ENCODE measurements around the gene SREK1.

The SREK1 gene

GRCh38 chr5:66139318-66139712, 4.8 kb upstream of the SREK1 start:
- H3K9ac ChIP-seq (ENCODE audit: low read length), result no peak overlapping the region
- no peaks in the 10 kb centered on the region for H3K9me3 ChIP-seq (ENCODE audit: low read length)
- peaks cover 5% of the 10 kb centered on the region for H3K4me1 ChIP-seq (ENCODE audit: insufficient read depth, low read length)
- H3K36me3 ChIP-seq (ENCODE audit: insufficient read depth, low read length), result no peaks in the 10 kb centered on the region
- H3K27ac ChIP-seq (ENCODE audit: low read depth, low read length), result no peak overlapping the region
- H3K27me3 ChIP-seq (ENCODE audit: control insufficient read depth in 1 of 2, insufficient read depth in 2 of 2, low read length in 2 of 2), result no peaks in the 10 kb centered on the region
- H3K4me3 ChIP-seq (ENCODE audit: low read depth in 1 of 2, low read length in 2 of 2), result no peak overlapping the region

GRCh38 chr5:66142417-66142816, 1.7 kb upstream of the SREK1 start:
- Histone ChIP-seq H3K4me1 (ENCODE audit: insufficient read depth, low read length) (peaks cover 23% of the 10 kb centered on the region), H3K36me3 (ENCODE audit: insufficient read depth, low read length) (no peaks in the 10 kb centered on the region), H3K9ac (ENCODE audit: low read length) (no peak overlapping the region), H3K27me3 (ENCODE audit: control insufficient read depth in 1 of 2, insufficient read depth in 2 of 2, low read length in 2 of 2) (no peaks in the 10 kb centered on the region), H3K27ac (ENCODE audit: low read depth, low read length) (no peak overlapping the region), H3K4me3 (ENCODE audit: low read depth in 1 of 2, low read length in 2 of 2) (no peak overlapping the region), H3K9me3 (ENCODE audit: low read length) (no peaks in the 10 kb centered on the region)

GRCh38 chr5:66143473-66144073, 527 bp upstream of the SREK1 start:
- peak overlapping the region; percentile 100 for H3K27ac ChIP-seq (ENCODE audit: low read depth, low read length)
- no peaks in the 10 kb centered on the region for H3K9me3 ChIP-seq (ENCODE audit: low read length)
- no peaks in the 10 kb centered on the region for H3K36me3 ChIP-seq (ENCODE audit: insufficient read depth, low read length)
- no peaks in the 10 kb centered on the region for H3K27me3 ChIP-seq (ENCODE audit: control insufficient read depth in 1 of 2, insufficient read depth in 2 of 2, low read length in 2 of 2)
- H3K4me3 ChIP-seq (ENCODE audit: low read depth in 1 of 2, low read length in 2 of 2), result peak overlapping the region; percentile 85 to 97
- H3K4me1 ChIP-seq (ENCODE audit: insufficient read depth, low read length), result peaks cover 31% of the 10 kb centered on the region
- H3K9ac ChIP-seq (ENCODE audit: low read length), result peak overlapping the region; percentile 84

- peak overlapping the region; percentile 85 to 97 for H3K4me3 ChIP-seq (ENCODE audit: low read depth in 1 of 2, low read length in 2 of 2)
- H3K27me3 ChIP-seq (ENCODE audit: control insufficient read depth in 1 of 2, insufficient read depth in 2 of 2, low read length in 2 of 2), result no peaks in the 10 kb centered on the region
- peaks cover 31% of the 10 kb centered on the region for H3K4me1 ChIP-seq (ENCODE audit: insufficient read depth, low read length)
- H3K9ac ChIP-seq (ENCODE audit: low read length), result peak overlapping the region; percentile 84
- H3K36me3 ChIP-seq (ENCODE audit: insufficient read depth, low read length), result no peaks in the 10 kb centered on the region
- no peaks in the 10 kb centered on the region for H3K9me3 ChIP-seq (ENCODE audit: low read length)
- peak overlapping the region; percentile 100 for H3K27ac ChIP-seq (ENCODE audit: low read depth, low read length)
Observed at GRCh38 chr5:66144834-66145390, 812 bp downstream of the SREK1 start.

GRCh38 chr5:66145737-66146136, 1.6 kb downstream of the SREK1 start:
- Histone ChIP-seq H3K9me3 (ENCODE audit: low read length) (no peaks in the 10 kb centered on the region), H3K27me3 (ENCODE audit: control insufficient read depth in 1 of 2, insufficient read depth in 2 of 2, low read length in 2 of 2) (no peaks in the 10 kb centered on the region), H3K4me3 (ENCODE audit: low read depth in 1 of 2, low read length in 2 of 2) (peak overlapping the region; percentile 41 to 85), H3K4me1 (ENCODE audit: insufficient read depth, low read length) (peaks cover 31% of the 10 kb centered on the region), H3K27ac (ENCODE audit: low read depth, low read length) (peak overlapping the region; percentile 100), H3K9ac (ENCODE audit: low read length) (peak overlapping the region; percentile 84), H3K36me3 (ENCODE audit: insufficient read depth, low read length) (no peaks in the 10 kb centered on the region)

GRCh38 chr5:66149950-66150349, 5.8 kb downstream of the SREK1 start:
- Histone ChIP-seq H3K9me3 (ENCODE audit: low read length) (no peaks in the 10 kb centered on the region), H3K36me3 (ENCODE audit: insufficient read depth, low read length) (no peaks in the 10 kb centered on the region), H3K27me3 (ENCODE audit: control insufficient read depth in 1 of 2, insufficient read depth in 2 of 2, low read length in 2 of 2) (no peaks in the 10 kb centered on the region), H3K27ac (ENCODE audit: low read depth, low read length) (no peak overlapping the region), H3K9ac (ENCODE audit: low read length) (no peak overlapping the region), H3K4me3 (ENCODE audit: low read depth in 1 of 2, low read length in 2 of 2) (no peak overlapping the region), H3K4me1 (ENCODE audit: insufficient read depth, low read length) (peaks cover 28% of the 10 kb centered on the region)

- no peaks in the 10 kb centered on the region for H3K36me3 ChIP-seq (ENCODE audit: insufficient read depth, low read length)
- H3K4me1 ChIP-seq (ENCODE audit: insufficient read depth, low read length), result peaks cover 22% of the 10 kb centered on the region
- H3K9ac ChIP-seq (ENCODE audit: low read length), result no peak overlapping the region
- H3K4me3 ChIP-seq (ENCODE audit: low read depth in 1 of 2, low read length in 2 of 2), result no peak overlapping the region
- H3K27ac ChIP-seq (ENCODE audit: low read depth, low read length), result no peak overlapping the region
- no peaks in the 10 kb centered on the region for H3K9me3 ChIP-seq (ENCODE audit: low read length)
- no peaks in the 10 kb centered on the region for H3K27me3 ChIP-seq (ENCODE audit: control insufficient read depth in 1 of 2, insufficient read depth in 2 of 2, low read length in 2 of 2)
Observed at GRCh38 chr5:66151030-66151429, 6.9 kb downstream of the SREK1 start.

GRCh38 chr5:66151491-66151890, 7.4 kb downstream of the SREK1 start:
- H3K9ac ChIP-seq (ENCODE audit: low read length), result no peak overlapping the region
- H3K36me3 ChIP-seq (ENCODE audit: insufficient read depth, low read length), result no peaks in the 10 kb centered on the region
- no peak overlapping the region for H3K27ac ChIP-seq (ENCODE audit: low read depth, low read length)
- H3K9me3 ChIP-seq (ENCODE audit: low read length), result no peaks in the 10 kb centered on the region
- H3K27me3 ChIP-seq (ENCODE audit: control insufficient read depth in 1 of 2, insufficient read depth in 2 of 2, low read length in 2 of 2), result no peaks in the 10 kb centered on the region
- H3K4me1 ChIP-seq (ENCODE audit: insufficient read depth, low read length), result peaks cover 19% of the 10 kb centered on the region
- H3K4me3 ChIP-seq (ENCODE audit: low read depth in 1 of 2, low read length in 2 of 2), result no peak overlapping the region

GRCh38 chr5:66157046-66157445, 12.9 kb downstream of the SREK1 start:
- Histone ChIP-seq H3K27ac (ENCODE audit: low read depth, low read length) (no peak overlapping the region), H3K4me1 (ENCODE audit: insufficient read depth, low read length) (peaks cover 3% of the 10 kb centered on the region), H3K36me3 (ENCODE audit: insufficient read depth, low read length) (peaks cover 18% of the 10 kb centered on the region), H3K27me3 (ENCODE audit: control insufficient read depth in 1 of 2, insufficient read depth in 2 of 2, low read length in 2 of 2) (no peaks in the 10 kb centered on the region), H3K9ac (ENCODE audit: low read length) (no peak overlapping the region), H3K4me3 (ENCODE audit: low read depth in 1 of 2, low read length in 2 of 2) (no peak overlapping the region), H3K9me3 (ENCODE audit: low read length) (no peaks in the 10 kb centered on the region)

GRCh38 chr5:66161356-66161755, 17.3 kb downstream of the SREK1 start:
- Histone ChIP-seq H3K4me1 (ENCODE audit: insufficient read depth, low read length) (no peaks in the 10 kb centered on the region), H3K9me3 (ENCODE audit: low read length) (no peaks in the 10 kb centered on the region), H3K27me3 (ENCODE audit: control insufficient read depth in 1 of 2, insufficient read depth in 2 of 2, low read length in 2 of 2) (no peaks in the 10 kb centered on the region), H3K27ac (ENCODE audit: low read depth, low read length) (no peak overlapping the region), H3K4me3 (ENCODE audit: low read depth in 1 of 2, low read length in 2 of 2) (no peak overlapping the region), H3K36me3 (ENCODE audit: insufficient read depth, low read length) (peaks cover 54% of the 10 kb centered on the region), H3K9ac (ENCODE audit: low read length) (no peak overlapping the region)

GRCh38 chr5:66164044-66164790, 20.1 kb downstream of the SREK1 start:
- H3K36me3 ChIP-seq (ENCODE audit: insufficient read depth, low read length), result peaks cover 63% of the 10 kb centered on the region
- H3K9ac ChIP-seq (ENCODE audit: low read length), result no peak overlapping the region
- H3K27ac ChIP-seq (ENCODE audit: low read depth, low read length), result no peak overlapping the region
- no peaks in the 10 kb centered on the region for H3K4me1 ChIP-seq (ENCODE audit: insufficient read depth, low read length)
- H3K4me3 ChIP-seq (ENCODE audit: low read depth in 1 of 2, low read length in 2 of 2), result no peak overlapping the region
- H3K9me3 ChIP-seq (ENCODE audit: low read length), result no peaks in the 10 kb centered on the region
- H3K27me3 ChIP-seq (ENCODE audit: control insufficient read depth in 1 of 2, insufficient read depth in 2 of 2, low read length in 2 of 2), result no peaks in the 10 kb centered on the region

All from muscle layer of colon (tissue), 2 donors.